ENCODE measurements around the gene HYDIN.
"Not testable (repeated sequence)": the region's sequence is repeated elsewhere in the genome, so short reads cannot be mapped to it uniquely, and the experiment has no call there.

GRCh38 chr16:70943551-70943950 lies 287.0 kb downstream of the HYDIN start:
- not testable (repeated sequence) for TF ChIP-seq POLR2A, POLR2AphosphoS5, CTCF (IDR thresholded peaks at IDR 0.05)

Data from gastroesophageal sphincter (tissue), 3 donors.